GM10266 (cell line): ENCODE measurements around the gene EPB41L2.
"Not testable (repeated sequence)": the region's sequence is repeated elsewhere in the genome, so short reads cannot be mapped to it uniquely, and the experiment has no call there.

Source experiments
- DNase-seq: peaks from one replicate; pipeline ENCODE4 v3.0.0; 2012; ENCODE audit errors: extremely low spot score
- TF ChIP-seq, protein P1 (sequence below): IDR thresholded peaks from 2 replicates; pipeline ENCODE4 v1.5.1; 2012; ENCODE audit warnings: mild to moderate bottlenecking, low read depth; ENCODE audit not compliant: control insufficient read depth, insufficient read depth; ENCODE audit errors: missing control alignments

Gene EPB41L2

DNA sequence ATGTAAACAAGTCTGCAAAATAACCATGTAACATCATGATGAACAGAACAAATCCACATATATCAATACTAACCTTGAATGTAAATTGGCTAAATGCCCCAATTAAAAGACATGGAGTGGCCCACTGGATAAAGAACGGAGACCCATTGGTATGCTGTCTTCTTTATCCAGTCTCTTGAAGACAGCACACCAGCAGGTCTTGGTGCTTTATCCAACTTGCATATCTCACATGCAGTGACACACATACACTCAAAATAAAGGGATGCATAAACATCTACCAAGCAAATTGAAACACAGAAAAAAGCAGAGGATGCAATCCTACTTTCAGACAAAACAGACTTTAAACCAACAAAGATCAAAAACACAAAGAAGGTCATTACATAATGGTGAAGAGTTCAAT is 30.3 kb upstream of the EPB41L2 start:
- TF ChIP-seq, protein P1, sequence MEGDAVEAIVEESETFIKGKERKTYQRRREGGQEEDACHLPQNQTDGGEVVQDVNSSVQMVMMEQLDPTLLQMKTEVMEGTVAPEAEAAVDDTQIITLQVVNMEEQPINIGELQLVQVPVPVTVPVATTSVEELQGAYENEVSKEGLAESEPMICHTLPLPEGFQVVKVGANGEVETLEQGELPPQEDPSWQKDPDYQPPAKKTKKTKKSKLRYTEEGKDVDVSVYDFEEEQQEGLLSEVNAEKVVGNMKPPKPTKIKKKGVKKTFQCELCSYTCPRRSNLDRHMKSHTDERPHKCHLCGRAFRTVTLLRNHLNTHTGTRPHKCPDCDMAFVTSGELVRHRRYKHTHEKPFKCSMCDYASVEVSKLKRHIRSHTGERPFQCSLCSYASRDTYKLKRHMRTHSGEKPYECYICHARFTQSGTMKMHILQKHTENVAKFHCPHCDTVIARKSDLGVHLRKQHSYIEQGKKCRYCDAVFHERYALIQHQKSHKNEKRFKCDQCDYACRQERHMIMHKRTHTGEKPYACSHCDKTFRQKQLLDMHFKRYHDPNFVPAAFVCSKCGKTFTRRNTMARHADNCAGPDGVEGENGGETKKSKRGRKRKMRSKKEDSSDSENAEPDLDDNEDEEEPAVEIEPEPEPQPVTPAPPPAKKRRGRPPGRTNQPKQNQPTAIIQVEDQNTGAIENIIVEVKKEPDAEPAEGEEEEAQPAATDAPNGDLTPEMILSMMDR: no peak
- no peak for DNase-seq

DNA sequence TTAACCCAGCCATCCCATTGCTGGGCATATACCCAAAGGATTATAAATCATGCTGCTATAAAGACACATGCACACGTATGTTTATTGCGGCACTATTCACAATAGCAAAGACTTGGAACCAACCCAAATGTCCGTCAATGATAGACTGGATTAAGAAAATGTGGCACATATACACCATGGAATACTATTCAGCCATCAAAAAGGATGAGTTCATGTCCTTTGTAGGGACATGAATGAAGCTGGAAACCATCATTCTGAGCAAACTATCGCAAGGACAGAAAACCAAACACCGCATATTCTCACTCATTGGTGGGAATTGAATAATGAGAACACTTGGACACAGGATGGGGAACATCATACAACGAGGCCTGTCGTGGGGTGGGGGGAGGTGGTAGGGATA is 28.9 kb upstream of the EPB41L2 start:
- not testable (repeated sequence) for DNase-seq

DNA sequence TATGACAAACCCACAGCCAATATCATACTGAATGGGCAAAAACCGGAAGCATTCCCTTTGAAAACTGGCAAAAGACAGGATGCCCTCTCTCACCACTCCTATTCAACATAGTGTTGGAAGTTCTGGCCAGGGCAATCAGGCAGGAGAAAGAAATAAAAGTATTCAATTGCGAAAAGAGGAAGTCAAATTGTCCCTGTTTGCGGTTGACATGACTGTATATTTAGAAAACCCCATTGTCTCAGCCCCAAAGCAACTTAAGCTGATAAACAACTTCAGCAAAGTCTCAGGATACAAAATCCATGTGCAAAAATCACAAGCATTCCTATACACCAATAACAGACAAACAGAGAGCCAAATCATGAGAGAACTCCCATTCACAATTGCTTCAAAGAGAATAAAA is 27.3 kb upstream of the EPB41L2 start:
- DNase-seq: not testable (repeated sequence)

DNA sequence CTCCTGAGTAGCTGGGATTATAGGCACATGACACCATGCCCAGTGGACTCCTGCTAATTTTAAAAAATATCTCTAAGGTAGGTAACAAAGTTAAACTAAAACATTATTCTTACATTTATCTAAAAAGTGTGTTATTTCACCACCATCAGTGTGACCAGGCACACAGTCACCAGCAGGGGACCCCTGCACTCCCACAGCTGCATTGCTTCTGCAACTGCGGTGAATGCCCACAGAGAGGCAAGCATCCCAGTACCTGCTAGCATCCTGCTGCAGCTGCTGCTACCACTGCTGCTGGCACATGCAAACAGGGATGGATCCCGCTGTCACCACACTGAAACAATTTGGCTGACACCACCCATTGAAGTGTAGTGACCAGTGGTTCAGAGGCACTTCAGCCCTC is 21.9 kb upstream of the EPB41L2 start:
- DNase-seq: no peak

DNA sequence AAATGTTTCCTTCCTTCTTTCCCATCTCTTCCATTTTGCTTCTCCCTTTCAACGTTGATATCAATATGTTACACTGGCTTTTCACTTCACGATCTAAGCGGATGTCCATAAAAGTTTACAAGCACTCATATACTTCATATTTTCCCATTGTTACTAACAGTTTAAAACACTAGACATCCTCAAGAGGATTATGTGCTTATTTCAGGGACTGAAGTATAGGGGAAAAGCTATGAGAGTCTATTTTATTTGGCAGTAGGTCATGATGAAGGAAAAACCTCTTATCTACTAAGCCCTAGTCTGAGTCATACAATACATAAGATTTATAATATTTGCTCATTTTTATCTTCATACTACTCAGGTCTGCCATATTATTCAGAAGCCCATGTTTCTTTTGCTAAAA is 20.6 kb upstream of the EPB41L2 start:
- no peak for DNase-seq
- TF ChIP-seq, protein P1: no peak

More for the DNA sequence above, 21.9 kb upstream of the EPB41L2 start:
- TF ChIP-seq, protein P1: no peak

DNA sequence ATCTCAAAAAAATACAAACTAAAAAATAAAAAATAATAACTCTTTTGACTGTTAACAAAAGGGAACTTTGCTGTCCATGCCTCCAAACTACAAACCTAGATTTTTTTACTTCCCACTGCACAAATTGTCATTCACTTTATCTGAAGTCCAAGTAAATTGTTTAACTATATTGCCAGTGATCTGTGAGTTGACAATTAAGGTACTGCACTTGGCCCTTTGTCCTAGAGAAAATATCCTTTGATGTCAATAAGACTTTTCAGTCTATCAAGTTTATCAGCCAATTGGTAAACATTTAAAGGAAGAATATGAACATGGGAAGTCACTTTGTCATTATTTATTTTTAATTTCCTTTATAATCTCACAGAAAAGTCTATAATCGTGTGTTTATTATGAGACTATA is 19.3 kb upstream of the EPB41L2 start:
- DNase-seq: no peak
- TF ChIP-seq, protein P1: no peak

DNA sequence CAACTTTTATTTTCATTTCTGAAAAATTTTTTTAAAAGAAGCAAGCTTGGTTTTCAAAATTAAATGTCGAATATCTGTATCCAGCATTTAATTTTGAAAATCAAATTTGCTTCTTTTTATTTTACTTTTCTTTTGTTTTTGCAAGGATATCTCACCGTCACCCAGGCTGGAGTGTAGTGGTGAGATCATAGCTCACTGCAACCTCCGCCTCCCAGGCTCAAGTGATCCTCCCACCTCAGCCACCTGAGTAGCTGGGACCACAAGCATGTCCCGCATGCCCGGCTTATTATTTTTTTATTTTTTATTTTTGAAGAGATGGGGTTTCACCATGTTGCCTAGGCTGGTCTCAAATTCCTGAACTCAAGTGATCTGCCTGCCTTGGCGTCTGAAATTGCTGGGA is 17.0 kb upstream of the EPB41L2 start:
- TF ChIP-seq, protein P1: no peak
- no peak for DNase-seq

DNA sequence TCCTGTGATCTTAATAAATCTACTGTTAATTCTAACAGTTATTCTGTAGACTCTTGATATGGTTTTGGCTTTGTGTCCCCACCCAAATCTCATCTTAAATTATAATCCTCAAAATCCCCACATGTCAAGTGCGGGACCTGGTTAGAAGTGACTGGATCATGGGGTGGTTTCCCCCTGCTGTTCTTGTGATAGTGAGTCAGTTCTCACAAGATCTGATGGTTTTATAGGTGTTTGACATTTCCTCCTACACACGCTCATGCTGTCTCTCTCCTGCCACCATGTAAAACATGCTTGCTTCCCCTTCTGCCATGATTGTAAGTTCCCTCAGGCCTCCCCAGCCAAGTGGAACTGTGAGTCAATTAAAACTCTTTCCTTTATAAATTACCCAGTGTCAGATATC is 10.5 kb upstream of the EPB41L2 start:
- TF ChIP-seq, protein P1: no peak
- DNase-seq: no peak
